ENCODE data around the gene CFAP46.

DNA sequence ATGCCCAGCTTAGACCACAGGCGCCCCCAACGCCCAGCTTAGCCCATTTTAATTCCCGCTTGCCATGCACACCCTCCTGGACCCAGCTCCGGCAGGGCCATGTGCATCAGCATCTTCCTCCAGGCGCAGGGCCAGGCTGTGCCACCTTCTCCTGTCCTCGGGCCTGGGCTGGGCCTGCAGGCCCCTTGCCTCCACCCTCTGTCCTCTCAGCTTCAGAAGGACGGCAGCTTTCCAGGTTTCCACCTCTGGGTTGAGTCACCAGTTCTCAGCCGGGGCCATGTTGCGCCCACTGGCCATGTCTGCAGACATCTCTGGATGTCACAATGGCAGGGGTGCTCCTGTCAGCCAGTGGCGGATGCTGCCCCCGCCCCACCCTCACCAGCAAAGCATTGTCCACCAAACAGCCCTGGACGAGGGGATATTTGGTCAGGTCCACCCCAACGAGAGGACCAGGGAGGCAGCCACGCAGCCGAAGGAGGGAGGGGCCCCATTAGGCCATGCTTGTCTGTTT is 97.3 kb downstream of the CFAP46 start:
- TF ChIP-seq, protein P1, sequence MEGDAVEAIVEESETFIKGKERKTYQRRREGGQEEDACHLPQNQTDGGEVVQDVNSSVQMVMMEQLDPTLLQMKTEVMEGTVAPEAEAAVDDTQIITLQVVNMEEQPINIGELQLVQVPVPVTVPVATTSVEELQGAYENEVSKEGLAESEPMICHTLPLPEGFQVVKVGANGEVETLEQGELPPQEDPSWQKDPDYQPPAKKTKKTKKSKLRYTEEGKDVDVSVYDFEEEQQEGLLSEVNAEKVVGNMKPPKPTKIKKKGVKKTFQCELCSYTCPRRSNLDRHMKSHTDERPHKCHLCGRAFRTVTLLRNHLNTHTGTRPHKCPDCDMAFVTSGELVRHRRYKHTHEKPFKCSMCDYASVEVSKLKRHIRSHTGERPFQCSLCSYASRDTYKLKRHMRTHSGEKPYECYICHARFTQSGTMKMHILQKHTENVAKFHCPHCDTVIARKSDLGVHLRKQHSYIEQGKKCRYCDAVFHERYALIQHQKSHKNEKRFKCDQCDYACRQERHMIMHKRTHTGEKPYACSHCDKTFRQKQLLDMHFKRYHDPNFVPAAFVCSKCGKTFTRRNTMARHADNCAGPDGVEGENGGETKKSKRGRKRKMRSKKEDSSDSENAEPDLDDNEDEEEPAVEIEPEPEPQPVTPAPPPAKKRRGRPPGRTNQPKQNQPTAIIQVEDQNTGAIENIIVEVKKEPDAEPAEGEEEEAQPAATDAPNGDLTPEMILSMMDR (IDR thresholded peaks at IDR 0.05): no peak
- TF ChIP-seq, protein P2, sequence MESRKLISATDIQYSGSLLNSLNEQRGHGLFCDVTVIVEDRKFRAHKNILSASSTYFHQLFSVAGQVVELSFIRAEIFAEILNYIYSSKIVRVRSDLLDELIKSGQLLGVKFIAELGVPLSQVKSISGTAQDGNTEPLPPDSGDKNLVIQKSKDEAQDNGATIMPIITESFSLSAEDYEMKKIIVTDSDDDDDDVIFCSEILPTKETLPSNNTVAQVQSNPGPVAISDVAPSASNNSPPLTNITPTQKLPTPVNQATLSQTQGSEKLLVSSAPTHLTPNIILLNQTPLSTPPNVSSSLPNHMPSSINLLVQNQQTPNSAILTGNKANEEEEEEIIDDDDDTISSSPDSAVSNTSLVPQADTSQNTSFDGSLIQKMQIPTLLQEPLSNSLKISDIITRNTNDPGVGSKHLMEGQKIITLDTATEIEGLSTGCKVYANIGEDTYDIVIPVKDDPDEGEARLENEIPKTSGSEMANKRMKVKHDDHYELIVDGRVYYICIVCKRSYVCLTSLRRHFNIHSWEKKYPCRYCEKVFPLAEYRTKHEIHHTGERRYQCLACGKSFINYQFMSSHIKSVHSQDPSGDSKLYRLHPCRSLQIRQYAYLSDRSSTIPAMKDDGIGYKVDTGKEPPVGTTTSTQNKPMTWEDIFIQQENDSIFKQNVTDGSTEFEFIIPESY (IDR thresholded peaks at IDR 0.05; ENCODE audit: borderline replicate concordance, low read depth): no peak
- TF ChIP-seq TCF12 (IDR thresholded peaks at IDR 0.05) (no peak), RXRA (IDR thresholded peaks at IDR 0.05; ENCODE audit: borderline replicate concordance, low read depth) (no peak), RAD21 (IDR thresholded peaks at IDR 0.05; ENCODE audit: low read length) (no peak), POLR2AphosphoS5 (IDR thresholded peaks at IDR 0.05; ENCODE audit: low read depth, low read length) (no peak), FOXJ3 (CRISPR knock-in tag; IDR thresholded peaks at IDR 0.05) (no peak), MAX (IDR thresholded peaks at IDR 0.05; ENCODE audit: low read depth) (no peak), TAF1 (IDR thresholded peaks at IDR 0.05; ENCODE audit: borderline replicate concordance, low read depth, low read length) (no peak), JUND (IDR thresholded peaks at IDR 0.05) (no peak), USF2 (IDR thresholded peaks at IDR 0.05; ENCODE audit: borderline replicate concordance, low read depth, low read length) (no peak)
